ENCODE data around the gene RPS6KB2.

The RPS6KB2 gene

DNA sequence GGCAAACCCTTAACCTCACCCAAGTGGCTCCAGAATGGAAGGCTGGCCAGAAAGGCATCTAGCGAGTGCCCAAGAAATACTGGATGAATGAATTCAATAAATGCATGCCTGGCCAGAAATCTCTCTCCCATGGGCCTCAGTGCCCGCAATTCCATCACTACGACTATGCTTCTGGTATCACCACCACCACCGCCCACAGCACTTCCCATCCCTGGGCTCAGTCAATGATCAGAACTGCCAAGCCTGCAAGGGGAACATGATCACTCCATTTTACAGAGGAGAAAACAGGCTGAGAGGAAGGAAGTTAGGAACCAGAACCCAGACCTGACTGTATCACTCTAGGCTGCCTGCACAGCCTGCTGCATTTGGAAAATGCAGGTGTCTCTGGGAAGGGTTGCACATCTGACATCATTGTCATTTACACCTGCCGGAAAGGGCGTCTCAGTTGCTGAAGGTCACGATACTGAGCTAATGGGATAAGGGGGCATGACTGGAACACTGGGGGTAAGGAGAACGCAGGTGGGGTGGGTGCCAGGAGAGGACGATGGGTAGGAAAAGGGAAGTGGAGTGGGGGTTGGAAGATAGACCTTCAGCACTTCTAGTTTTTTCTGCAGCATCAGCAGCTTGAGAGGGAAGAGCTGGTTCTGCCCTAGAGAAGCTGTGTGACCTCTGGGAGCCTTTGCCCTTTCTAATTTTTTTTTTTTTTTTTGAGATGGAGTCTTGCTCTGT is 21.0 kb downstream of the RPS6KB2 start:
- H3K4me3 ChIP-seq (ENCODE audit: low read length), result no peak overlapping the region
- TF ChIP-seq ZNF274 (IDR thresholded peaks at IDR 0.05; ENCODE audit: low read depth, low read length), result no peak

- no peak for TF ChIP-seq ZNF274 (IDR thresholded peaks at IDR 0.05; ENCODE audit: low read depth, low read length)
- no peak overlapping the region for H3K4me3 ChIP-seq (ENCODE audit: low read length)
These were observed 22.7 kb downstream of the RPS6KB2 start for GRCh38 chr11:67450796-67451657.

GRCh38 chr11:67451658-67451976 is 23.3 kb downstream of the RPS6KB2 start:
- H3K4me3 ChIP-seq (ENCODE audit: low read length), result no peak overlapping the region
- no peak for TF ChIP-seq ZNF274 (IDR thresholded peaks at IDR 0.05; ENCODE audit: low read depth, low read length)

DNA sequence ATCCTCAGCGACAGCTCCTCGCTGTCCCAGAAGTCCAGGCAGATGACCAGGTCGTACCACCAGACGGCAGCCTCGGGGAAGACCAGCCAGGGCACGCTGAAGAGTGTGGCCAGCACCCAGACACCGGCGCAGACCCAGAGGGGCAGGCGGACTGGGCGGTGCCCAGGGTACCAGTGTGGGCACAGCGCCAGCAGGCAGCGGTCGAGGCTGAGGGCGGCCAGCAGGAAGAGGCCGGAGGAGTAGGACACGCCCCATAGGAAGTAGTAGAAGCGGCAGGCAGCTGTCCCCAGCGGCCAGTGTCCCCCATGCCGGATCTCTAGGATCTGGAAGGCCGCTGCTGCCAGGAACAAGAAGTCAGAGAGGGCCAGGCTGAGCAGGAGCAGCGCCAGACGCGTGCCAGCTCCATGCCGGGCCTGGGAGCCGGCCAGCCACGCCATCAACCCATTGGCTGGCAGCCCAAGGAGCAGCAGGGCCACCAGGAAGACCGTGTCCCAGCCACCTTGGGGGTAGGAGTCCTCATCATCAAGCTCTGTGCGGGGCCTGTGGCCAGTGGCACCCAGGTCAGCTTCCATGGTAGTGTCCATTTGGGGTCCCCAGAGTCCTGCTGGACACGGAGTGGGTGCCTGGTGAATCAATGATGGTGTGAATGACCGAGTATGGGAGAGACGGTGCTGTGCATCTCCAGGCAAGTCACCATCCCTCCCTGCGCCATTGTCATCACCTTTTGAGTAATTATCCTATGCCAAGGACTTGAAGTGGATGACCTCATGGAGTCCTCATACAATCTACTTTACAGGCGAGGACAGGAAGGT is 24.1 kb downstream of the RPS6KB2 start, which contains the start of gene GPR152:
Gene GPR152 (minus strand): TSS at position 589 of the 812 bp plus-strand sequence. CDS start 5 bp downstream, at position 584.
- TF ChIP-seq ZNF274 (IDR thresholded peaks at IDR 0.05; ENCODE audit: low read depth, low read length), result no peak
- no peak within 1 kb of the TSS for H3K4me3 ChIP-seq (ENCODE audit: low read length)

DNA sequence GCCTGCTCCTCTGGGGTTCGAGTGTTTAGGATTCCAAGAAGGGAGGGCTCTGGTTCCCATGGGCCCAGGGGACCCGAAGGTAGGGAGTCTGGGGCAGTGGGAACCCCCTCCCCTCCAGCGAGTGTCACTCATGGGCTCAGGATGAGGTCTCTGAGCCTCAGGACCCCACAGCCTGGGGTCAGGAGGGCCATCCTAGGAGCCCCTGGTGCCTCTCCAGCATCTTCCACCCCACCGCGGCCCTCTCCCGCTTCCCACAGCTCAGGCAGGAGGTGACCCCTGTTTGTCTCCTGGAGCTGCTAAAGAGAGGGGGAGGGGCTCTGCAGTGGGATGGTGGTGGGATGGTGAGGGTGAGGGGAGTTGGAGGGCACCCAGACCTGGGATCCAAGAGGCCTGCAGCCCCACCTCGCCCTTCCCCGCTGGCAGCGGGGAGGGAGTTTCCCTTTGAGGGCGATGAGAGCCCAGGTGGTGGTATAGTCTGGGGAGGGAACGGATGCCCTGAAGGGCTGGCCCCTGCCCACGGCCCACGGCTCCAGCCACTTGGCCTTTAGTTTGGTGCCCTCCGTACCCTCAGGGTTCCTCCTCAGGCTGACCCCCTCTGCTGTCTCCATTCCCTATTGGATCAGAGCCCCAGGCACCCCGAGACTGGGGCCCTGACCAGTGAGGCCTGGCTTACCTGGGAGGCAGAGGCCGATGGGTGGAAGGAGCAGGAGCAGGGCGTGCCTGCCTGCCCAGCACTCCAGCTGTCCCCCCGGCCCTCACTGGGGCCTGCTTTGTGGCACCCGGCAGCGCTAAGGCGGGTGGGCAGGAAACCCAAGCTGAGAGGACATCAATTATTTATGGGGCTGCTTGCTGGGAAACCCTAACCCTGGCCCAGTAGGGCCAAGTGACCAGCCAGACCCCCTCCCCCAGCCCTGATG is 25.8 kb downstream of the RPS6KB2 start:
- no peak for TF ChIP-seq ZNF274 (IDR thresholded peaks at IDR 0.05; ENCODE audit: low read depth, low read length)
- H3K4me3 ChIP-seq (ENCODE audit: low read length), result no peak overlapping the region

GRCh38 chr11:67455054-67455453 is 26.8 kb downstream of the RPS6KB2 start, which contains the start of gene CABP4:
TSS of gene CABP4 (plus strand) at chr11:67455354. CDS start at chr11:67455424, 70 bp downstream.
- no peak within 1 kb of the TSS for H3K4me3 ChIP-seq (ENCODE audit: low read length)
- TF ChIP-seq ZNF274 (IDR thresholded peaks at IDR 0.05; ENCODE audit: low read depth, low read length), result no peak

GRCh38 chr11:67456068-67456705 is 27.9 kb downstream of the RPS6KB2 start:
- no peak for TF ChIP-seq ZNF274 (IDR thresholded peaks at IDR 0.05; ENCODE audit: low read depth, low read length)
- H3K4me3 ChIP-seq (ENCODE audit: low read length), result no peak overlapping the region

DNA sequence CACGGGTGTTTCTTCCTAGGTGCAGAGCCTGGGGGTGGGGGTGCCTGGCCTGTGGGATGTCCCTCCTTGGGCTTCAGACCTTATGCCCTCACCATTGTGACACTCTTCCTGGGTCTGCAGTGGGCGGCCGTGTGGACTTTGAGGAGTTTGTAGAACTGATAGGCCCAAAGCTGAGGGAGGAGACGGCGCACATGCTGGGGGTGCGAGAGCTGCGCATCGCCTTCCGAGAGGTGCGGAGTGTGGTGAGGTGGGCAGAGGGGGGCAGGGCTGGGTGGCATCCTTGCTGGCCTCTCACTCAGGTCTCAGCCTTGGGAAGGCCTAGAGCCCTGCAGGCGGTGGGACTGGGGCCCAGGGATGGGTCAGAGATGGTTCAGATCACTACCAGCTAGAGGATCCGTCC is 29.2 kb downstream of the RPS6KB2 start:
- TF ChIP-seq ZNF274 (IDR thresholded peaks at IDR 0.05; ENCODE audit: low read depth, low read length), result no peak

GRCh38 chr11:67458266-67458665 is 30.0 kb downstream of the RPS6KB2 start:
- no peak overlapping the region for H3K4me3 ChIP-seq (ENCODE audit: low read length)
- no peak for TF ChIP-seq ZNF274 (IDR thresholded peaks at IDR 0.05; ENCODE audit: low read depth, low read length)

More for the DNA sequence above, 29.2 kb downstream of the RPS6KB2 start:
- H3K4me3 ChIP-seq (ENCODE audit: low read length), result no peak overlapping the region

- no peak for TF ChIP-seq ZNF274 (IDR thresholded peaks at IDR 0.05; ENCODE audit: low read depth, low read length)
These were observed 34.9 kb downstream of the RPS6KB2 start for GRCh38 chr11:67463186-67463585.

GRCh38 chr11:67463680-67464410 is 35.6 kb downstream of the RPS6KB2 start:
- H3K4me3 ChIP-seq (ENCODE audit: low read length), result peak overlapping the region; percentile 37; the same call in 1 of the 2 replicates
- TF ChIP-seq ZNF274 (IDR thresholded peaks at IDR 0.05; ENCODE audit: low read depth, low read length), result no peak

More at GRCh38 chr11:67463186-67463585, 34.9 kb downstream of the RPS6KB2 start:
- no peak overlapping the region for H3K4me3 ChIP-seq (ENCODE audit: low read length)

Measured in GM08714 (cell line).